WTC11 (cell line): ENCODE data around the gene RAPSN.

ENCODE experiments used
- ETV6 ChIP-seq: sonication (generic); formaldehyde crosslinking; IDR thresholded peaks from 2 replicates; pipeline ENCODE4 v1.8.1; 2022; ENCODE audit warnings: mild to moderate bottlenecking, missing genetic modification reagents
- NFYB ChIP-seq: sonication (generic); formaldehyde crosslinking; conservative IDR thresholded peaks from 2 replicates; pipeline ENCODE4 v1.8.0; 2022; ENCODE audit warnings: low read depth, missing genetic modification reagents
- SP1 ChIP-seq: sonication (generic); formaldehyde crosslinking; conservative IDR thresholded peaks from 2 replicates; pipeline ENCODE4 v1.8.1; 2022; ENCODE audit warnings: missing genetic modification reagents
- TP53 ChIP-seq: sonication (generic); formaldehyde crosslinking; IDR thresholded peaks from 2 replicates; pipeline ENCODE4 v1.8.1; 2023; ENCODE audit warnings: mild to moderate bottlenecking, missing genetic modification reagents
- ZNF263 ChIP-seq: sonication (generic); formaldehyde crosslinking; IDR thresholded peaks from 2 replicates; pipeline ENCODE4 v1.8.1; 2022; ENCODE audit warnings: low read depth, mild to moderate bottlenecking, moderate library complexity, missing genetic modification reagents
- TF ChIP-seq, protein P1 (sequence below): fragments of 200-600 bp; IDR thresholded peaks from 2 replicates; pipeline ENCODE4 v1.8.0; 2022; ENCODE audit warnings: antibody characterized with exemption
- TF ChIP-seq, protein P2 (sequence below): sonication (generic); formaldehyde crosslinking; IDR thresholded peaks from 2 replicates; pipeline ENCODE4 v1.8.0; 2022; ENCODE audit warnings: missing genetic modification reagents
- TF ChIP-seq, protein P3 (sequence below): sonication (generic); formaldehyde crosslinking; IDR thresholded peaks from 2 replicates; pipeline ENCODE4 v1.8.0; 2023; ENCODE audit warnings: missing genetic modification reagents
- TF ChIP-seq, protein P4 (sequence below): sonication (generic); formaldehyde crosslinking; IDR thresholded peaks from 2 replicates; pipeline ENCODE4 v1.8.0; 2022; ENCODE audit warnings: mild to moderate bottlenecking, missing genetic modification reagents

DNA sequence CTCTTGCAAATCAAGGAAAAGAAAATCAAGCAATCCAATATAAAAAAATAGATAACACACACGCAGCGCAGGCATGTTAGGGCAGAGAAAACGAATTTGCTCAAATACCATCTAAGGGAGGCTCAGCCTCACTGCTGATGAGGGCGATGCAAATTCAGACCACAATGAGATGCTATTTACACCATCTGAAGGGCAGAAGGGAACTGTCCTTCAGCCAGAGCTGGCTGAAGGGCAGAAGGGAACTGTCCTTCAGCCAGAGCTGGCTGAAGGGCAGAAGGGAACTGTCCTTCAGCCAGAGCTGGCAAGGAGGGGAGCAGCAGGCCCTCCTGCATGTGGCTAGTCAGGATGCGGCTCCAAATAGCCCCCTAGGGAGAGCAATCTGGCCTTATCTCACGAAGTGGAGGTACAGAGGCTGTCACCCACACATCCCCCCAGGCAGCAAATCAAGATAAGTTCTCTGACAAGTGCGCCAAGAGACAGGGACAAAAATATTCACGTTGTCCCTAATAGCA, 48.1 kb downstream of the RAPSN start:
- no peak for TF ChIP-seq ETV6 (CRISPR knock-in tag)
- no peak for TF ChIP-seq ZNF263 (CRISPR knock-in tag)
- TF ChIP-seq NFYB (CRISPR knock-in tag): no peak
- TF ChIP-seq TP53: no peak
- TF ChIP-seq, protein P1, sequence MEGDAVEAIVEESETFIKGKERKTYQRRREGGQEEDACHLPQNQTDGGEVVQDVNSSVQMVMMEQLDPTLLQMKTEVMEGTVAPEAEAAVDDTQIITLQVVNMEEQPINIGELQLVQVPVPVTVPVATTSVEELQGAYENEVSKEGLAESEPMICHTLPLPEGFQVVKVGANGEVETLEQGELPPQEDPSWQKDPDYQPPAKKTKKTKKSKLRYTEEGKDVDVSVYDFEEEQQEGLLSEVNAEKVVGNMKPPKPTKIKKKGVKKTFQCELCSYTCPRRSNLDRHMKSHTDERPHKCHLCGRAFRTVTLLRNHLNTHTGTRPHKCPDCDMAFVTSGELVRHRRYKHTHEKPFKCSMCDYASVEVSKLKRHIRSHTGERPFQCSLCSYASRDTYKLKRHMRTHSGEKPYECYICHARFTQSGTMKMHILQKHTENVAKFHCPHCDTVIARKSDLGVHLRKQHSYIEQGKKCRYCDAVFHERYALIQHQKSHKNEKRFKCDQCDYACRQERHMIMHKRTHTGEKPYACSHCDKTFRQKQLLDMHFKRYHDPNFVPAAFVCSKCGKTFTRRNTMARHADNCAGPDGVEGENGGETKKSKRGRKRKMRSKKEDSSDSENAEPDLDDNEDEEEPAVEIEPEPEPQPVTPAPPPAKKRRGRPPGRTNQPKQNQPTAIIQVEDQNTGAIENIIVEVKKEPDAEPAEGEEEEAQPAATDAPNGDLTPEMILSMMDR: no peak
- TF ChIP-seq, protein P2, sequence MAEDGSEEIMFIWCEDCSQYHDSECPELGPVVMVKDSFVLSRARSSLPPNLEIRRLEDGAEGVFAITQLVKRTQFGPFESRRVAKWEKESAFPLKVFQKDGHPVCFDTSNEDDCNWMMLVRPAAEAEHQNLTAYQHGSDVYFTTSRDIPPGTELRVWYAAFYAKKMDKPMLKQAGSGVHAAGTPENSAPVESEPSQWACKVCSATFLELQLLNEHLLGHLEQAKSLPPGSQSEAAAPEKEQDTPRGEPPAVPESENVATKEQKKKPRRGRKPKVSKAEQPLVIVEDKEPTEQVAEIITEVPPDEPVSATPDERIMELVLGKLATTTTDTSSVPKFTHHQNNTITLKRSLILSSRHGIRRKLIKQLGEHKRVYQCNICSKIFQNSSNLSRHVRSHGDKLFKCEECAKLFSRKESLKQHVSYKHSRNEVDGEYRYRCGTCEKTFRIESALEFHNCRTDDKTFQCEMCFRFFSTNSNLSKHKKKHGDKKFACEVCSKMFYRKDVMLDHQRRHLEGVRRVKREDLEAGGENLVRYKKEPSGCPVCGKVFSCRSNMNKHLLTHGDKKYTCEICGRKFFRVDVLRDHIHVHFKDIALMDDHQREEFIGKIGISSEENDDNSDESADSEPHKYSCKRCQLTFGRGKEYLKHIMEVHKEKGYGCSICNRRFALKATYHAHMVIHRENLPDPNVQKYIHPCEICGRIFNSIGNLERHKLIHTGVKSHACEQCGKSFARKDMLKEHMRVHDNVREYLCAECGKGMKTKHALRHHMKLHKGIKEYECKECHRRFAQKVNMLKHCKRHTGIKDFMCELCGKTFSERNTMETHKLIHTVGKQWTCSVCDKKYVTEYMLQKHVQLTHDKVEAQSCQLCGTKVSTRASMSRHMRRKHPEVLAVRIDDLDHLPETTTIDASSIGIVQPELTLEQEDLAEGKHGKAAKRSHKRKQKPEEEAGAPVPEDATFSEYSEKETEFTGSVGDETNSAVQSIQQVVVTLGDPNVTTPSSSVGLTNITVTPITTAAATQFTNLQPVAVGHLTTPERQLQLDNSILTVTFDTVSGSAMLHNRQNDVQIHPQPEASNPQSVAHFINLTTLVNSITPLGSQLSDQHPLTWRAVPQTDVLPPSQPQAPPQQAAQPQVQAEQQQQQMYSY (CRISPR knock-in tag): no peak
- TF ChIP-seq, protein P3, sequence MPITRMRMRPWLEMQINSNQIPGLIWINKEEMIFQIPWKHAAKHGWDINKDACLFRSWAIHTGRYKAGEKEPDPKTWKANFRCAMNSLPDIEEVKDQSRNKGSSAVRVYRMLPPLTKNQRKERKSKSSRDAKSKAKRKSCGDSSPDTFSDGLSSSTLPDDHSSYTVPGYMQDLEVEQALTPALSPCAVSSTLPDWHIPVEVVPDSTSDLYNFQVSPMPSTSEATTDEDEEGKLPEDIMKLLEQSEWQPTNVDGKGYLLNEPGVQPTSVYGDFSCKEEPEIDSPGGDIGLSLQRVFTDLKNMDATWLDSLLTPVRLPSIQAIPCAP (CRISPR knock-in tag): no peak
- TF ChIP-seq, protein P4, sequence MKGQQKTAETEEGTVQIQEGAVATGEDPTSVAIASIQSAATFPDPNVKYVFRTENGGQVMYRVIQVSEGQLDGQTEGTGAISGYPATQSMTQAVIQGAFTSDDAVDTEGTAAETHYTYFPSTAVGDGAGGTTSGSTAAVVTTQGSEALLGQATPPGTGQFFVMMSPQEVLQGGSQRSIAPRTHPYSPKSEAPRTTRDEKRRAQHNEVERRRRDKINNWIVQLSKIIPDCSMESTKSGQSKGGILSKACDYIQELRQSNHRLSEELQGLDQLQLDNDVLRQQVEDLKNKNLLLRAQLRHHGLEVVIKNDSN (CRISPR knock-in tag): no peak
- TF ChIP-seq SP1 (CRISPR knock-in tag): no peak
